Dedifferentiated amniotic fluid mesenchymal stem cell (primary cell): ENCODE data around the gene RGPD6.
"Not testable (repeated sequence)": the region's sequence is repeated elsewhere in the genome, so short reads cannot be mapped to it uniquely, and the experiment has no call there.

Experiments used
- DNase-seq: peaks from one replicate; pipeline ENCODE4 v3.0.0-alpha.2; 2016; ENCODE audit errors: extremely low spot score

RGPD6 gene

DNA sequence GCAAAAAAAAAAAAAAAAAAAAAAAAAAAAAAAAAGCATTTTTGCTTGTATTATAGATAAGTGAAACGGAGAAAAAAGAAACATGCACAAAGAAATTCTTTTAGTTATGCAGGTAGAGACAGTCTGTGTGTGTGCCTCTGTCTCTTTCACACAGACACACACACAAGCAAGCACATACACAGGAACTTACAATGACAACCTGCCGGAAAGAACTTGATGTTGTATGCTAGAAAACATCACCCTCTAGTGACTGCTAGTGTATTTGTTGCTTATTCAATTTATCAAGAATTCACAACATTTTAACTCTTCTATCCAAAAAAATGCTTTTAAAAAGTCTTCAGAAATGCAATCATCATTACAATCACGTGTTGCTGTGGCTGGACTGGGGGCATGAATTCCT, 95.8 kb downstream of the RGPD6 start:
- not testable (repeated sequence) for DNase-seq

DNA sequence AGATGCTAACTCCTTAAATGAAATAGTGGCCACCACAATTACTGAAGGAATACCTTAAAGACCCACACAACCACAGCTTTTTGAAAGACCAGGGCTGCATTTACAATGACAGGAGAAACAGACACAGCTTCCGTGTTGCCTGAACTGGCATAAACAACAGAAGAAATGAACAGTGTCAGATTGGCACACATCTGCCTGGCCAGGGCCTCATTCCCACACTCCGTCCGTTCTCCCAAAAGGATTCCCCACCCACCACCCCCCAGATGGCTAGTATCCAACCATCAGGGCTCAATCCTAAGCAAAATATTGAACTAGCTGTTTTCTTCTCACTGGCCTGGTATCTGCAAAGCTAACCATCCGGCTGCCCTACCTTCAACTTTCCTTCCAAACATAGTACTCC, 96.9 kb downstream of the RGPD6 start:
- not testable (repeated sequence) for DNase-seq

DNA sequence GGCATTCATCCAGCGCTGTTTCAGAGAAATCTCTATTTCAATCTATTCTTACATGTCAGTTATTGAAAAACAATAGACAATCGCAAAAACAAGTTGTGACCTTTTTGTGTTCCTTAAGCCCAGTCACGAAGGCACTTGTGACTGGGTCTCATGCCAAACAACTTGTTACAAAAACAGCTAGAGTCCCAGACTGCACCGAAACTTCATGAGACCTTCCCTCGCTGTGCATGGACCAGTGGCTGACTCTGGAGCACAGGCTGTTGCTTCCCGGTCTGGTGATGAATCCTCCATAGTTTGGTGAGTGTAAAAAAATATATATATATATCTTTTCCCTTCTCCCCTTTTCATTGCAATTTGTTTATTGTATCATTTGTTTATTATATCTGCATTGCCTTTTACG, 99.7 kb downstream of the RGPD6 start:
- not testable (repeated sequence) for DNase-seq

DNA sequence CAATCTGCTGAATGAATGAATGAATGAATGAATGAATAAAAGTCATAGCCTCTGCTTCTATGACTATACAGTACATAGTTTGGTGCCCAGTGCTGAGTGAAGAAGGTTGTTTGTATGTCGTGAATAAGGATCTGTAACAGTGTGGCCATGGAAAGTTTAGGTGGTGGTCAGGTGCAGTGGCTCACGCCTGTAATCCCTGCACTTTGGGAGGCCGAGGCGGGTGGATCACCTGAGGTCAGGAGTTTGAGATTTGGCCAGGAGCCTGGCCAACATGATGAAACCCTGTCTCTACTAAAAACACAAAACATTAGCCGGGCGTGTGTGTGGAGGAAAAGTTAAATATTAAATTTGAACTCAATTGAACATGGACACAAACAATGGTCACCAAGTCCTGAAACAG, 100.1 kb downstream of the RGPD6 start:
- not testable (repeated sequence) for DNase-seq

DNA sequence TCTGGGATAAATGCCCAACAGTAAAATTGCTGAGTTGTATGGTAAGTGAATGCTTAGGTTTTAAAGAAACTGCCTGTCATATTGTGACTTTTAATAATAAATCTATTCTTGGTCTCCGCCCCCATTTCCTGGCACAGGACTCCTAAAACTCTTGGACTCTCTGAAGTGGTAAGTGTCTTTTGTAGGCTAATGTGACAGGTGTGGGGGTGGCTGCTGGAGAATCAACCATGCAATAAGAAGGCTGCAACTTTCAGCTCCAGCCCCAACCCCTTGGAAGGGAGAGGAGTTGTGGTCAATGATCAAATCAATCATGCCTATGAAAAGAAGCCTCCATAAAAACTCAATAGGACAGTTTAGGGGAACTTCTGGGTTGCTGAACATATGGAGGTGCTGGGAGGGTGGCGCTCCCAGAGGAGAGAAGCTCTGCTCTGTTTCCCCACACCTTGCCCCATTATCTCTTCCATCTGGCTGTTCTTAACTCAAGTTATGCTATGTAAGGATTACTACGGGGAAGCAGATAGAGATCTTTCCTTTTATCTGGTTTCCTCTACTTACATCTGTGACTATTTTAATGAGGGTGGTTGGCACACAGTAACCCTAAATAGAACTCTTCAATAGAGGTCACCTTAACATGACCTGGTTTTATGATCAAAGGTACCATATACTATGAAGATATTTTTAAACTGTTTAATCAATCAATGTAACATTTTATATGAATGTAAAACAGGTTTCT, 101.2 kb downstream of the RGPD6 start:
- not testable (repeated sequence) for DNase-seq

DNA sequence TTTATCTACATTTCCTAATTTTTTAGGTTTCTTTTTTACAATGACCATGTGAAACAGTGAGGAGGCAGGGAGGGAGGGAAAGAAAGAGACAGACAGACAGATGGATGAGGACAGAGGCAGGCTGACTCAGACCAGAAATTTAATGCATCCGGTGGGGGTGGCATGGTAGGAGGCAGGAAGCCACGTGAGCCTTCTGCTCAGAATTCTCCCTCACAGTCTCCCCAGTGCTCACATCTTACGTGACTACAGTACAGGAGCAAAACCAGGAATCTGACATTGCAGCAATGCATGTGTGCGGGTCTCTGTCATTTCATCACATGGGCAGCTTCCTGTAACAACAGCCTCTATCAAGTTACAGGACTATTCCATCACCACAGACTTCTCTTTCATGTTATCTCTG, 102.1 kb downstream of the RGPD6 start:
- DNase-seq: not testable (repeated sequence)

DNA sequence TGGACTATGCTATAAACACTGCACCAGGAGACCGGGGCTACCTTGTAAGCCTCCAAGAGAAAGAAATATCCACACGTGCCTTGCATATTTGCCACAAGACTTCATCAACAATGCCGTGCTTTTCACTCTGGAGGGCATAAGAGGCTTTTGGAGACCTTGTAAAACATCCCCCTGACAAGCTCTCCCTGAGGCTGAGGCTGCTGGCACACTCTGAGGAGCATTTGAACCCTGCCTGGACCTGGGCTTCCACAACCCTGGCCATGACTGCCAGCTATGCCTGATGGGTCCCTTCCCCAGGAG, 104.0 kb downstream of the RGPD6 start:
- DNase-seq: not testable (repeated sequence)

DNA sequence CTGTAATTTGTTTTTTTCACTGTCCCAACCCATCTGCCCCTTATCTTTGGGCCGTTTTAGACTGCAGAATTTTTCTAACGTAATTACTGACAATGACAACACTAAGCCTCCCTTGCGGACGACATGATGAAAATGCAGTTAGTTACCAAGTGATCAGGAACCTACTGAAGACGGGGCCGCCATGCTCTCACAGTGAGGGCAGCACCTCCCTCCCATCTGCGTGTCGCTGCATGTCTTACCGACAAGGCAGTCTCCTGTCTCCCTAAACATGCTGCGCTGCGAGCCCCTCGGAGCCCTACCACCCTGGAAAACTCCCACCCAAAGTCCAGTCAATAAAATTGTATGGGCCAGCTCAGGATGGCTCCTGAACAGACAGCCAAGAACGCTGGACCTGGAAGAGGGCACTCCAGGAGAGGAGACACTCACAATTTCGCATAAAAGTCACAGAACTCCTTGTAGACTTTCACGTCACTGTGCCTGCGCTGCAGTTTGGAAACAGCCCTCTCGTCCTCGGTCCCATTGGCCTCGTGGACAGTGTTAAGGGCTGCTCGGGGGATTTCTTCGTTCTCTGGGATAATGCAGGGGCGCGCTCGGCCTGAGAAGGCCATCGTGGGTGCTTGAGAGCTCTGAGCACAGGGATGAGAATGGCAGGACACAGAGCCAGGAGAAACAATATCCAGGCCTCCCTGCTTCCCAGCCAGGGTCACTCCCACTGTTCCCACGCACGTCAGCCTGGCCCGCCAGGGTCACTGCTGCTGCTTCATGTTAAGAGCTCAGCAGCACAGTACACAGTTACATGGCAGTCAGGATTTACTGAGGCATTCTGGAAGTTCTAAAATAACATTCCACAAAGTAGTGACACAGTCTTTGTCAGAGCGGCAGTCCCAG, 104.6 kb downstream of the RGPD6 start, which contains the start of gene LIMS4:
LIMS4 (minus strand) TSS at position 646 of the 888 bp plus-strand sequence; CDS start at position 608, 38 bp downstream.
- DNase-seq: not testable (repeated sequence)

DNA sequence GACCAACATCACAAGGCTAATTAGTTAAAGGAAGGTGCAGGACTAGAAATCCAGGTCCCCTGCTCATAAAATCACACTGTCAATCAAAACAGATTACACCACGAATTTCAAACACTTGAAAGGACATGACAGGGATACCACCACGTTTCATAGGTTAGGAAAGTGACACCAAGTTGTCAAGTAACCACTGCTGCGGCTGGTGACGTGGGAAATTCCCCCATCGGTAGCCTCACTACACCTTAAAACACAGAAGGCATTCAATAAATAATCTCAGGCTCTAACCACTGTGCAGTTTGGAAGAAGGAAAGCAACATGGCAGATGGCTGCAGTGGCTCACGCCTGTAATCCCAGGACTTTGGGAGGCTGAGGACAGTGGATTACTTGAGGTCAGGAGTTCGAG, 108.1 kb downstream of the RGPD6 start:
- not testable (repeated sequence) for DNase-seq

DNA sequence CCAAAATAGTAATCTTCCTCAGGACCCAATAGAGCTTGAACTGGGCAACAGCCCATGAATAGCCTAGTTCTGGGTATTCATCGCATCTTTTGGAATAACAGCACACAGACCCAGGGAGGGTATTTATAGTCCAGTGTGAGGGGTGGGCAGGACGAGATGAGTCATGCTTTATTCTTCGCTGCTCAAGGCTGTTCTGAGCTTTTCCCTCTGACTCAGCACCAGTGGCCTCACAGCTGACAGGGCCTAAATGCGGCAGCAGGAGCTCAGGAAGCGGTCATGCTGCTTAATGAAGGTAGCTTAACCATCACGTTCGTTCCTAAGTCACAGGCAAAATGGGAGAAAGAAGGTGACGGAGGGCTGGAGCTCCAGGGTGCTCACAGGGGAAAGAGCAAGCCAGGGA, 111.7 kb downstream of the RGPD6 start:
- not testable (repeated sequence) for DNase-seq
